ENCODE measurements around the gene PBX3. TPM values are rescaled to one million over a fixed set of nuclear protein-coding genes. Genes with fewer than 3 reads are reported as not detected.

Gene PBX3
- total RNA-seq, 4 donors from 2014 or later = 18.0 to 33.5 (median 24.2) TPM

DNA sequence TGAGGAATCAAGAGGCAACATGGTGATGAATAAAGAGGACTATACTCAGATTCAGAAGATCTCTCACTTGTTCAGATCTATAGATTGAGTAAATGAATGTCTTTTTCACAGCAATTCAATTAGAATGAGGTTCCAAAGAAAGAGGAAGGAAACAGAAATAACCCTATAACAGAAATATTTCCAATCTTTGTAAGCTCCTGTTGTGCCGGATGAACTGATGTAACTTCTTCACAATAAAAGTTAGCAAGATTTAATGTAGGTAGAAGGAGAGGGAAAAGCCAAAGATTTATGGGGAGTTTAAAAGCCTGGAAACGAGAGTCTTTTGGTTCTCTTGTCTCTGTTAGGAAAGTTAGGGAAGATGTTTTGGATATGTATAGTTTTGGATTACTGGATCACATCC is 92.1 kb downstream of the PBX3 start:
- Histone ChIP-seq H3K4me3 (no peak overlapping the region), H3K4me1 (peaks cover 0 to 50% (median 8%) of the 10 kb centered on the region in 4 donors), H3K36me3 (no peaks in the 10 kb centered on the region), H3K27me3 (no peaks in the 10 kb centered on the region), H3K9me3 (no peaks in the 10 kb centered on the region), H3K27ac (no peak overlapping the region)
- DNase-seq (ENCODE audit: low spot score in 2 of 2) = no peak
- TF ChIP-seq, protein P1, sequence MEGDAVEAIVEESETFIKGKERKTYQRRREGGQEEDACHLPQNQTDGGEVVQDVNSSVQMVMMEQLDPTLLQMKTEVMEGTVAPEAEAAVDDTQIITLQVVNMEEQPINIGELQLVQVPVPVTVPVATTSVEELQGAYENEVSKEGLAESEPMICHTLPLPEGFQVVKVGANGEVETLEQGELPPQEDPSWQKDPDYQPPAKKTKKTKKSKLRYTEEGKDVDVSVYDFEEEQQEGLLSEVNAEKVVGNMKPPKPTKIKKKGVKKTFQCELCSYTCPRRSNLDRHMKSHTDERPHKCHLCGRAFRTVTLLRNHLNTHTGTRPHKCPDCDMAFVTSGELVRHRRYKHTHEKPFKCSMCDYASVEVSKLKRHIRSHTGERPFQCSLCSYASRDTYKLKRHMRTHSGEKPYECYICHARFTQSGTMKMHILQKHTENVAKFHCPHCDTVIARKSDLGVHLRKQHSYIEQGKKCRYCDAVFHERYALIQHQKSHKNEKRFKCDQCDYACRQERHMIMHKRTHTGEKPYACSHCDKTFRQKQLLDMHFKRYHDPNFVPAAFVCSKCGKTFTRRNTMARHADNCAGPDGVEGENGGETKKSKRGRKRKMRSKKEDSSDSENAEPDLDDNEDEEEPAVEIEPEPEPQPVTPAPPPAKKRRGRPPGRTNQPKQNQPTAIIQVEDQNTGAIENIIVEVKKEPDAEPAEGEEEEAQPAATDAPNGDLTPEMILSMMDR (IDR thresholded peaks at IDR 0.05) = no peak
- TF ChIP-seq EP300 (IDR thresholded peaks at IDR 0.05) (no peak), POLR2A (IDR thresholded peaks at IDR 0.05) (no peak)
- WGBS, 2 donors = 55 to 61% methylated on average over 2 of the region's 2 CpGs

DNA sequence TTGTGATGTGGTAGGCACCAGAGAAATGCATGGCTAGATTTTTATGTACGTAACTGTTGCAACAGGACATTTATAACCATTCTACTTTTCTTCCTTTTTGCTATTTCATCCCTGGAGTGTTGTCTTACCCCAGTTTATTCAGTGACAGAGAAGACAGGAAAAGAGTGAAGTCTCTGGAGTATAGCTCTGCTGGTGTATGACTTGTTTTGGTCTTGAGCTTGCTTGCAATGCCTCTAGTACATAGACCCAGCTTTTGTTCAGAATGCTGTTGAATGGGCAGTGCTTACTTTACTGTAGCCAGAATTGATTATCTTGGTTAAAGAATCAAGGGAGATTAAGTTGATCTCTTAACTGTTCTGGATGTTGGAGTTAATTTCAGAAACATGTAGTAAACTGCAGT is 94.3 kb downstream of the PBX3 start:
- DNase-seq (ENCODE audit: low spot score in 2 of 2) = no peak
- TF ChIP-seq, protein P1 (IDR thresholded peaks at IDR 0.05) = no peak
- TF ChIP-seq POLR2A (IDR thresholded peaks at IDR 0.05) (no peak), EP300 (IDR thresholded peaks at IDR 0.05) (no peak)
- H3K27me3 ChIP-seq = no peaks in the 10 kb centered on the region
- H3K4me3 ChIP-seq = no peak overlapping the region
- no peaks in the 10 kb centered on the region for H3K9me3 ChIP-seq
- 78 to 90% methylated on average over 1 of the region's 1 CpG for WGBS, 2 donors
- no peak overlapping the region for H3K27ac ChIP-seq
- no peaks in the 10 kb centered on the region for H3K36me3 ChIP-seq
- H3K4me1 ChIP-seq = peaks cover 0 to 54% (median 8%) of the 10 kb centered on the region in 4 donors

DNA sequence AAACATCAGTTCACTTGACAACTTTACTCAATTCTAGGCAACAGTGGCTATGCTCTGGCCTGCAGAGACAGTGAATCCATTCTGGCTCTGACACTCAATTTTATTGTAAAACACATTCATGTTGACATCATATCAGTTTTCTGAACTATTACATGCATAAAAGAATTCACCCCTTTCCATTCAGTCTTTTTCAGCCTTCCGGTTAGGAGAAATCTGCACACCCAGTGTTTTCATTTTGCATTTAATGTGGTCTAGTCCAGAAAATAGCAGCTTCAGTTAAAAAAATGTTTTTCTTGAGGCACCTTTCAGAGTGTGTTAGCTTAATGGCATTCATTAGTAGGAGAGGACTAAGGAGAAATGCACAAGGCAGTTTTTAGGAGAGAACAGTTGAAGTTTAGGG is 95.1 kb downstream of the PBX3 start:
- H3K27me3 ChIP-seq = no peaks in the 10 kb centered on the region

DNA sequence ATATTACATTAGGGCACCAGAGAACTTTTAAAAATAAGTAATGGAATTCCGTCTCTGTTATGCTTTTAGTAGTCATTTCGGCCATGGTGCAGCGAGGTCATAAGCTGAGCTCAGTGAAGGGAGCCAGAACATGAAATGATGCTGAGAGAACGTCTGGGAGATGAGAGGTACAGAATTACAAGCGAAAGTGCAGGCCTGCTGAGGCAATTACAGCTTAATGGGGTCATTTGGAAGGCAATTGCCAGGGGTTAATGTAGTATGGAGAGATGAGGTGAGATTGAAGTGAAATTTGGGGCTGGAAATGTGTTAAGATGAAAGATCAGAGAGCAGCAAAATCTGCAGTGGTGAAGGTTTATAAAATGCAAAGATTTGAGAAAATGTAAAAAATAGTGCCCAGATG is 96.5 kb downstream of the PBX3 start:
- DNase-seq (ENCODE audit: low spot score in 2 of 2) = no peak
- WGBS, 2 donors = 32 to 51% methylated on average over 5 of the region's 5 CpGs
- TF ChIP-seq EP300 (IDR thresholded peaks at IDR 0.05) (no peak), POLR2A (IDR thresholded peaks at IDR 0.05) (no peak)
- TF ChIP-seq, protein P1 (IDR thresholded peaks at IDR 0.05) = no peak
- peak overlapping the region in 2 of 4 donors; percentile 15 to 21 for H3K27ac ChIP-seq
- H3K9me3 ChIP-seq = no peaks in the 10 kb centered on the region
- no peak overlapping the region for H3K4me3 ChIP-seq
- no peaks in the 10 kb centered on the region for H3K27me3 ChIP-seq
- H3K36me3 ChIP-seq = no peaks in the 10 kb centered on the region
- H3K4me1 ChIP-seq = peaks cover 0 to 54% (median 8%) of the 10 kb centered on the region in 4 donors

More for the DNA sequence above, 95.1 kb downstream of the PBX3 start:
- no peak for DNase-seq (ENCODE audit: low spot score in 2 of 2)
- no peaks in the 10 kb centered on the region for H3K36me3 ChIP-seq
- H3K9me3 ChIP-seq = no peaks in the 10 kb centered on the region
- H3K27ac ChIP-seq = peak overlapping the region in 1 of 4 donors; percentile 1
- WGBS, 2 donors = 40 to 47% methylated on average over 1 of the region's 1 CpG
- H3K4me3 ChIP-seq = no peak overlapping the region
- TF ChIP-seq, protein P1 (IDR thresholded peaks at IDR 0.05) = no peak
- no peak for TF ChIP-seq POLR2A (IDR thresholded peaks at IDR 0.05)
- no peak for TF ChIP-seq EP300 (IDR thresholded peaks at IDR 0.05)
- peaks cover 0 to 54% (median 8%) of the 10 kb centered on the region in 4 donors for H3K4me1 ChIP-seq

DNA sequence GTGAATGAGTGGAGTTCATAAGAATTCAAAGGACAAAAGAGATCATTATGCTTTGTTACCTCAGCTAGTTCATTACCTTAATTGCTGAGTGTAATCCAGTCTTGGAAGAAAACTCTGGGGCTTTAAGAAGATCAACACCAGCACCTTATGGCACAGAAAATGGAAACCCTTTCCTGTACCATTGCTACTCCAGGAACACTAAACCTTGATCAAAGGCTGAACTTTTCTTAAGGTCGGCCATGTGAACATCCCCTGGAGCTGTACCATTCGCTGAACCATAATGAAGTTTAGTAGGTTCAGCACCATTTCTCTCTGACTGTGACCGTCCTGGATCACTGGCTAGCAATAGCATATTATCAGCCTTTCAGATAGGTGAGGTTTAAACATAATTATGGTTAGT is 97.4 kb downstream of the PBX3 start:
- DNase-seq (ENCODE audit: low spot score in 2 of 2) = no peak
- no peaks in the 10 kb centered on the region for H3K9me3 ChIP-seq
- H3K36me3 ChIP-seq = no peaks in the 10 kb centered on the region
- no peaks in the 10 kb centered on the region for H3K27me3 ChIP-seq
- TF ChIP-seq, protein P1 (IDR thresholded peaks at IDR 0.05) = no peak
- no peak for TF ChIP-seq POLR2A (IDR thresholded peaks at IDR 0.05)
- no peak overlapping the region for H3K27ac ChIP-seq
- H3K4me1 ChIP-seq = peaks cover 0 to 50% (median 8%) of the 10 kb centered on the region in 4 donors
- no peak overlapping the region for H3K4me3 ChIP-seq
- WGBS, 2 donors = 83 to 84% methylated on average over 3 of the region's 3 CpGs
